IPS-NIHi7 (cell line): ENCODE results near the gene AGRN.
"Not testable (repeated sequence)": the region's sequence is repeated elsewhere in the genome, so short reads cannot be mapped to it uniquely, and the experiment has no call there.

Experiments
- DNase-seq: peaks from one replicate; pipeline ENCODE4 v3.0.0; 2012; ENCODE audit warnings: mixed read lengths; ENCODE audit errors: extremely low spot score

Gene AGRN

DNA sequence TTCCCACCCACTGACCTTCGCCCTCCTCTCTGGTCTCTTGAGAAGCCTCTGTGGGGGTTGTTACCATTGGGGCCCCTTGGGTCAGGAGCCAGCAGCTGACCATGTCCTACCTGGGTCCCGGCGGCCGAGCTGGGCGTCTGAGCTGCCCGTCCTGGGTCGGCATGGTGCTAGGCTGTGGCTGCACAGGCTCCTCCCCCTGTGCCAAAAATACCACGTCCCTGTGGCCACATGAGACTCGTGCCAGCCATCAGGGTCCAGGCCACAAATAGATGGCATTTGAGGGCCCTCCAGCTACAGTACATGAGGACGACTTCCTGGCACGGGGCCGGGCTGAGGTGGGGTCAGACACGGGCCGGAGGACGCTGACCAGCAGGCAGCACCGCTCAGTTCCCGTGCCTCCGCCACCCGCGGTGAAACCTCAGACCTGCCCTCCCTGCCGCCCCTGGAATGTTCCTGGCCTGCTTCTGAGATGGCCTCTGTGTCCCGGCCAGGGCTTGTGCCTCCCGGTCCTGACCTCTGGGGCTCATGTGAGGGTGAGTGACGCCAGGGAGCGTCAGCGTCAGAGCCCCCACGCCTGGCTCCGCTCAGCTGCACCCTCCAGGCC, 37.9 kb upstream of the AGRN start, which contains the start of gene PERM1:
Gene PERM1 (minus strand): TSS at position 139 of the 604 bp plus-strand sequence. CDS start 1,064 bp downstream, outside the sequence.
- no peak for DNase-seq

DNA sequence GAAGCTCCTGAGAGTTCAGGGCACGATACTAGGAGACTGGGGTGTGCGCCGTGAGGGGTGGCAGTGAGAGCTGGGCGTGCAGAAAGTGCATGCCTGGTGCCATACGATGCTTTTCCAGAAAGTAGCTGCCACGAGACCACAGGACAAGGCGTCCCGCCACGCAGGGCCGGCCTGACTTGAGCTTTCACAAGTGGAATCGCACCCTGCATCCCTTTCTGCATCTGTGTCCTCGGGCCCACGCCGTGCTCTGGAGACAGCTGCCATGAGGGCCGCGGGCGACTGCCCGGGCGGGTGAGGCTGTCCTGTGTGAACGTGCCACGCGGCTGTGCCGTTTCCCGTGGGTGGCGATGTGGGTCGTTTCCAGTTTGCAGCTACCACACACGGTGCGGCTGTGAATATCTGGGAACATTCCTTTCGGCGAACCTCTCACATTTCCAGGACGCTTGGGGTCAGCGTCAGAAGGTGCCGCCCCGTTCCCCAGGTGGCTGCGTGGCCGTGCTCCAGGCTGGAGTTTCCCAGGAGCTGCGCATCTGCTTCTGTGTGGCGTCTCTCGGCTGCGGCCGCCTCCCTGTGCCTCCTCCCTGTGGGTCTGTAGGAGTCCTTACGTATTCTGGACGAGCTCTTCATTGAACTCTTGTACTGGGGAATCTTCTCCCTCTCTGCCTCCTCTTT, 37.0 kb upstream of the AGRN start:
- DNase-seq, result no peak

DNA sequence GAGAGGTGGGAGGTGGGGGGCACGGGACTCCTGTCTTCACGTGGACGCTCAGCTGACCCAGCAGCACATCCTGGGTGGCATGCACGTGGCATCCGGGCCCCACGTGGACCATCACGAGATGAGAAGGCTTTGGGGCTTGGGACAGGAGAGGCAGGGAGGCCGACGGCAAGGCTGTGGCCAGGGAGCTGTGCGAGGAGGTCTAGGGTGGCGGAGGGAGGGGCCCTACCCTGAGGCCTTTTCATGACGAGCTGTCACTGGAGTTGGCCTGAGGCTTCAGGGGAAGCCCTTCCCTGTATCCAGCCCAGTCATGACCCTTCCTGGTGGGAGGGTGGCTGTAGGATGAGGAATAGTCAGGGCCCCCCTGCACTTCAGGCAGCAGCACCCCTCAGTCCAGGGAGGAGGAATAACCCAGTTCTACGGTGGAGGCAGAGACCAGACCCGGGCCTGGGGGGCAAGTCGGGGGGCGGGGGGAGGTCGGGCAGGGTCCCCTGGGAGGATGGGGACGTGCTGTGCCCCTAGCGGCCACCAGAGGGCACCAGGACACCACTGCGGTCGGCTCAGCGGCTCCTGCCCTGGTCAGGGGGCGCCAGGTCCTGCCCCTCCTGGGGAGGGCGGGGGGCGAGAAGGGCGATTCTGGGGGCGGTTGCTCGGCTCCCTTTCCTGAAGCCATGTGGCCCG, 36.0 kb upstream of the AGRN start:
- peak; percentile 91 for DNase-seq

DNA sequence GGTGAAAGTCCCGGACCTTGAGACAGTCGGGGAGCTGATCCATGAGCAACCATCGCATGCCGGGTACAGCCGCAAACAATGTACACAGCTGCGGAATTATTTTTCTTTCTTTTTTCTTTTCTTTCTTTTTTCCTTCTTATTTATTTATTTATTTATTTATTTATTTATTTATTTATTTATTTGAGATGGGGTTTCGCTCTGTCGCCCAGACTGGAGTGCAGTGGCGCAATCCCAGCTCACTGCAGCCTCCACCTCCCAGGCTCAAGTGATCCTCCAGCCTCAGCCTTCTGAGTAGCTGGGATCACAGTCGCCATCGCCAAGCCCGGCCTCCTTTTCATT, 35.5 kb upstream of the AGRN start:
- no peak for DNase-seq

DNA sequence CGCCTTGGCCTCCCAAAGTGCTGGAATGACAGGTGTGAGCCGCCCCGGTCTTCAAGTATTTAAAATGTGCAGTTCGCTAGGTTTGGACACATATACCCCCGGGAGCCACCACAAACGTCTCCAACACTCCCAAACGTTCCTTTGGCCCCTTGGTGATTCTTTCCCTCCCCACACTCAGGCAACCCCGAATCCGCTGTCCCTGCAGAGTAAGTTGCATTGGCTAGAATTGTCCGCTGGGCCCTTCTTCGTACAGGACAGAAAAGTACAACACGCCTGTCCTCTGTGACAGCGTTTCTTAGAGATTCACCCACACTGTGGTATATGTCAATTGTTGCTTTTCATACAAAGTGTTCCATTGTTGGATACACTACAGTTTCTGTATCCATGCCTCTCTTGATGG, 34.8 kb upstream of the AGRN start:
- DNase-seq, result no peak

DNA sequence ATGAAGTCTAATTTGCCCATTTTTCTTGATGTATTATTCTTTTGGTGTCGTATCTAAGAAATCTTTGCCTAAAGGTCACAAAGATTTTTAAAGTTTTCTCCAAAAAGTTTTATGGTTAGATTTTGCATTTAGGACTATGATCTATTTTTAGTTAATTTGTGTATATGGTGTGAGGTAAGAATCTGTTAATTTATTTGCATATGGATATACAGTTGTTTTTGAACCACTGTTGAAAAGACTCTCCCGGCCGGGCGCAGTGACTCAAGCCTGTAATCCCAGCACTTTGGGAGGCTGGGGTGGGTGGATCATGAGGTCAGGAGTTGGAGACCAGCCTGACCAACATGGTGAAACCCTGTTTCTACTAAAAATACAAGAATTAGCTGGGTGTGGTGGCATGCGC, 31.9 kb upstream of the AGRN start:
- DNase-seq, result not testable (repeated sequence)

DNA sequence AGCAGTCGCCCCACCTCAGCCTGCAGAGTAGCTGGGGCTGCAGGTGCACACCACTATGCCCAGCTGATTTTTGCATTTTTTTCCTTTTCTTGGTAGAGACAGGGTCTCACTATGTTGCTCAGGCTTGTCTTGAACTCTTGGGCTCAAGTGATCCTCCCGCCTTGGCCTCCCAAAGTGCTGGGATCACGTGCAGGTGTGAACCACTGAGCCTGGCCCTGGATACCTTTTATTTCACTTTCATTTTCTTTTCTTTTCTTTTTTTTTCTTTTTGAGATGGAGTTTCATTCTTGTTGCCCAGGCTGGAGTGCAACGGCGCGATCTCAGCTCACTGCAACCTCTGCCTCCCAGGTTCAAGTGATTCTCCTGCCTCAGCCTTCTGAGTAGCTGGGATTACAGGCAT, 28.6 kb upstream of the AGRN start:
- DNase-seq, result not testable (repeated sequence)

DNA sequence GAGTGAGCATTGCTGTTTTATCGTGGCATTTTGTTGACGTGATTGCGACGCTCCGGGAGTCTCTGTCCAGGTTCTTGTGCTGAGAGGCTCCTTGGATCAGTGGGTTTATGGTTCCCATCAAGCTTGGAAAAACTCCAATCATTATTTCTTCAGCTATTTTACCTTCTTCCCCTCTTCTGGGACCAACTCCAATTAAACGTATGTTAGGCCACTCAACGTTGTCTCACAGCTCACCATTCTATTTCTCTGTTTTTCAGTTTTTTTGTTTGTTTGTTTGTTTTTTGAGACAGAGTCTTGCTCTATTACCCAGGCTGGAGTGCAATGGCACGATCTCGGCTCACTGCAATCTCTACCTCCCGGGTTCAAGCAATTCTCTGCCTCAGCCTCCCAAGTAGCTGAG, 28.0 kb upstream of the AGRN start:
- DNase-seq, result no peak

DNA sequence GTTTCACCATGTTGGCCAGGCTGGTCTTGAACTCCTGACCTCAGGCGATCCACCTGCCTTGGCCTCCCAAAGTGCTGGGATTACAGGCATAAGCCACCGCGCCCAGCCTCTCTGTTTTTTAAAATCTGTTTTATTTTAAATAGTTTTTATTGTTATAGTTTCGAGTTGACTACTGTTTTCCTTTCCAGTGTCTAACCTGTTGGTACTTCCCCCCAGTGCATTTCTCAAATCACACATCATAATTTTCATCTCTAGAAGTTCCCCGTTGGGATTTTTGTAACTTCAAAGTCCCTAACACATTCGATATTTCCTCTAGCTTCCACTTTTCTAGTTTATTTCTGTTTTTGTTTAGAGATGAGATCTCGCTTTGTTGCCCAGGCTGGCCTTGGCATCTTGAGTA, 27.6 kb upstream of the AGRN start:
- DNase-seq, result no peak

DNA sequence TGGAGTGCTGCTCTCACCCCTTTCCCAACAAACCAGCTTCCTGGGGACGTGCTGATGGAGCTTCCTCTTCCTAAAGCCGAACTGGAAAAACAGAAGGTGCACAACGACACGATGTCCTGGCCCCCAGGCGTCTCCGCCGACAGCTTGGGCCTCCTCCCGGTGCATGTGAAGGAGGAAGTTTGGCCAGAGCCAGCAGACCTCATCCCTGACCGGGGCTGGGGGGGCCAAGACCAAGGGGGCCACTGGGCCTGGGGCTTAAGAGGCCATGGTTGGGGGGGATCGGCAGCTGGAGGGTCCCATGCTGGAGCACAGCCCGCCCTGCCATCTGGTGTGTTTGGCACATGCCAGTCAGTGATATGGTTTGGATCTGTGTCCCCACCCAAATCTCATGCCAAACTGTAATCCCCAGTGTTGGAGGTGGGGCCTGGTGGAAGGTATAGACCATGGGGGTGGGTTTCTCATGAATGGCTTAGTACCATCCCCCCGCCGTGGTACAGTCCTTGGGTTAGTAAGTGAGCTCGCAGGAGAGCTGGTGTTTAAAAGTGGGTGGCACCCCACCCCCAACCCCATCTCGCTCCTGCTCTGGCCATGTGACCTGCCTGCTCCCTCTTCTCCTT, 26.4 kb upstream of the AGRN start:
- DNase-seq, result no peak

DNA sequence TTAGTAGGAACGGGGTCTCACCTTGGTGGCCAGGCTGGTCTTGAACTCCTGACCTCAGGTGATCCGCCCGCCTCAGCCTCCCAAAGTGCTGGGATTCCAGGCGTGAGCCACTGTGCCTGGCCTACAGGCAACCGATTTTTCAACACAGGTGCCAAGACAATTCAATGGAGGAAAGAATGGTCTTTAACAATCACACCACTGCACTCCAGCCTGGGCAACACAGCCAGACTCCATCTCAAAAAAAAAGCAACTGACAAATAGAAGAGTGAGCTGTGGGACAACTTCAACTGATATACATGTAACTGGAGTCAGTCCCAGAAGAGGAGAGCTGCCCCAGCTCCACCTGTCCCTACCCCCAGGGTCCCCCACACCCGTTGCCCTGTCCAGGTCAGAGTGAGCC, 25.4 kb upstream of the AGRN start:
- DNase-seq, result not testable (repeated sequence)

DNA sequence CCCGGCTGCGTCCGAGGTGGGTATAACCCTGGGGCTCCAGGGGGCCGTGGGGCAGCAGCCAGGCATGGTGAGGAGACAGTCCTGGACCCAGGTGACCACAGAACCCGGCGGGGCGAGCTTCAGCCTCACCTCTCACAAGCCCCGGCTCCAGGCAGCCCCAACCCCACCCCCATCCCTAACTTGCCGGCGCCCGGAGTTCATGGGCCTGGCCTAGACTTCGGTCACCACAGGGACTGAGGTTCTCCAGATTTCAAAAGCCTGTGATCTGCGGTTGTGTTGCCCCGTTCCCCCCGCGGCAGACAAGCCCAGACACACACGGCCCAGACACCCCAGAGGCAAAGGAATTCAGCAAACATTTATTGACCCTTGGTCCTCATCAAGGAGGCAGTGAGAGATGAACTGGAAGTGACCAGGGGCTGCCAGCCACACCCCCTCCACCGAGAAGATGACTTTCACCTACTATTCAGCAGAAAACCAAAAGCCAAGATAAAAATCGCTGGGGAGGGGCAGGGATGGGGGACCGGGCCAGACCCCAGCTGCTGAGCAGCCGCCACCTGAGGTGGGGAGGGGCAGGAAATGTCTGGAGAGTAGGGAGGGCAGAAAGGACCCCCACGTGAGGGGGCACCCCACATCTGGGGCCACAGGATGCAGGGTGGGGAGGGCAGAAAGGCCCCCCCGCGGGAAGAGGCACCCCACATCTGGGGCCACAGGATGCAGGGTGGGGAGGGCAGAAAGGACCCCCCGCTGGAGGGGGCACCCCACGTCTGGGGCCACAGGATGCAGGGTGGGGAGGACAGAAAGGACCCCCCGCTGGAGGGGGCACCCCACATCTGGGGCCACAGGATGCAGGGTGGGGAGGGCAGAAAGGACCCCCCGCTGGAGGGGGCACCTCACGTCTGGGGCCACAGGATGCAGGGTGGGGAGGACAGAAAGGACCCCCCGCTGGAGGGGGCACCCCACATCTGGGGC, 24.0 kb upstream of the AGRN start:
- no peak for DNase-seq

DNA sequence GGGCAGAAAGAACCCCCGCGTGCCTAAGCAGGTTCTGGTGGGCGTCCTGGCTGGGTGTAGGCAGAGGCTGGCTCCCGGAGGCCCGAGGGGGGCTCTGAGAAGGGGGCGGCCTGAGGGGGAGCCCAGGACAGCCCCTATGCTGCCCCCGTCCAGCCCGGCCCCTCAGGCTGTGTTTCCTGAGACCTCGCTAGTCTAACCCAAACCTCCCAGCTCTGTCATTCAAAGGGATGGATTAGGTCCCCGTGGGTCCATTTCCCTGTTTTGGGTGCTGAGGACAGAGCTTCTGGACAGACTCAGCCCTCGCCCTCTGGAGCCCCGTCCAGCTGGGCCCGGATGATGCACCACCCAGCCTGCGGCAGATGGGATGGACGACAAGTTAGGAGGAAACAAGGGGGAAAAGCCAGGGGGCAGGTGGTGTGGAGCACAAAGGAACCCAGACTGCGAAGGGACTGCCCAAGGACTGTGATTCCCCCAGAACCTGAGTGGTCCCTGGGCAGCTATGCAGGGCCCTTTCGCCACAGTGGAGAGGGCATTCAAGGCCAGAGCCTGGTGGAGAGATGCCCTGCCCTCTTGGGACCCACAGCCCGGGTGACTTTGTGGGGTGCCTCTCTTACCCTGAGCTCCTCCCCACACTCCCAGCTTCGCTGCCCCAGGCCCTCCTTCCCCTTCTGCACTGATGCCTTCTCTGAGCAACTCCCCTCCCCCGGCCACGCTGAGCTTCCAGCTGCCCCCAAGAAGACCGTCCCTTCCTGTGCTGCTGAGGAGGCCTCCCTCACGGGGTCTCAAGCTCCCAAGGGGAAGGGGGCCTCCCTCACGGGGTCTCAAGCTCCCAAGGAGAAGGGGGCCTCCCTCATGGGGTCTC, 22.8 kb upstream of the AGRN start:
- DNase-seq, result no peak

DNA sequence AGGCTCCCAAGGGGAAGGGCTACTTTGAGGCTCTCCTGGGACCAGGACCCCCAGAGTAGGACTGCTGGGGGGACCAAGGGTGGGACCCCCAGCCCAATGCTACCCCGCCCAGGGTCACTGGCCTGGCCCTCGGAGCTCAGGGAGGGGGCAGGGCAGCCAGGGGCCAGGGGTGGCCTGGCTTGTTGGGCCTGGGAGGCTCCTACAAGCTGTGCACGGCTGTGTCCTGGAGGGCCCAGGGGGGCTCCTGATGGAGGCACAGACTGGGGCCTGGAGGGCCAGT, 22.3 kb upstream of the AGRN start:
- no peak for DNase-seq

DNA sequence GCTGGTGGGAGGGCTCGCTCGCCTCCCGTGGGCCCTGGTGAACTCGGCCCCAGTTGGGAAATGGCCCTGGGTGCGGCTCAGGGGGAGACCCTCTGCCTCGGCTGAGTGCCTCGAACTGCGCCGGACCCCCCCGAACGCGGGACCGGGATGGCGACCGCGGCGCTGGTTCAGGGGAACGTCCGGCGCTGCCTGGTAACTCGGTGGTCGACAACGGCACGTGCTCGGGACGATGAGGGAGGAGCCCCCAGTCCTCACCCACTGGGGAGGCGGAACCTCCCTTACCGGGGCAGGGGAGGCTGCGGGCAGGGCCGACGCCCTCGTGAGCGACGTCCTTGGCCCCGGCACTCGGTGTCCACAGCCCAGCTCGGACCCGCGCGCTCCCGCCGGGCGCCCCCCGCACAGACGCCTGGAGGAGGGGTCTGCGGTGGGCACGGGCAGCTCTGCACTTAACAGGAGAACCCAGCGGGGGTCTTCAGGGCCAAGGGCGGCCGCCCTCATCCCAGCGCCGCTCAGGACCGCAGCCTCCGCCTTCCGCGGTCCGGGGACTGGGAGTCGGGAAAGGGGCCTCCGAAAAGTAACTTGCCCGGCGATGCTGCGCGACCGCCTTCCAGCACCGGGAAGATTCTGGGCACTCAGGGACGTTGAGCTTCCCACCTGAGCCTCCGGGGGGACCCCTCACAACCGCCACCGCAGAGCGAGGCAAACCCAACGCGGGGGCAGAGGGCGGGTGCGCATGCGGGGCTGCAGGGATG, 21.8 kb upstream of the AGRN start:
- no peak for DNase-seq

DNA sequence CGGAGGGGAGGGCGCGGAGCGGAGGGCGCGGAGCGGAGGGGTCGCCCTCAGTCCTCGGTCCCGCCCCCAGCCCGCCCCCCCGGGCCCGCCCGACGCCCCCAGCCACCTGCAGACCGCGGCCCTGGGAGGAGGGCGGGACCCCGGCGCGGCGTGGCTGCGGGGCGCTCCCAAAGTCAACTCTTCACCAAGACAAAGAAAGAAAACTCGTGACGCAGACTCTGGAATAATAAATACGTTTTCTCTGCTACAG, 21.2 kb upstream of the AGRN start:
- no peak for DNase-seq

DNA sequence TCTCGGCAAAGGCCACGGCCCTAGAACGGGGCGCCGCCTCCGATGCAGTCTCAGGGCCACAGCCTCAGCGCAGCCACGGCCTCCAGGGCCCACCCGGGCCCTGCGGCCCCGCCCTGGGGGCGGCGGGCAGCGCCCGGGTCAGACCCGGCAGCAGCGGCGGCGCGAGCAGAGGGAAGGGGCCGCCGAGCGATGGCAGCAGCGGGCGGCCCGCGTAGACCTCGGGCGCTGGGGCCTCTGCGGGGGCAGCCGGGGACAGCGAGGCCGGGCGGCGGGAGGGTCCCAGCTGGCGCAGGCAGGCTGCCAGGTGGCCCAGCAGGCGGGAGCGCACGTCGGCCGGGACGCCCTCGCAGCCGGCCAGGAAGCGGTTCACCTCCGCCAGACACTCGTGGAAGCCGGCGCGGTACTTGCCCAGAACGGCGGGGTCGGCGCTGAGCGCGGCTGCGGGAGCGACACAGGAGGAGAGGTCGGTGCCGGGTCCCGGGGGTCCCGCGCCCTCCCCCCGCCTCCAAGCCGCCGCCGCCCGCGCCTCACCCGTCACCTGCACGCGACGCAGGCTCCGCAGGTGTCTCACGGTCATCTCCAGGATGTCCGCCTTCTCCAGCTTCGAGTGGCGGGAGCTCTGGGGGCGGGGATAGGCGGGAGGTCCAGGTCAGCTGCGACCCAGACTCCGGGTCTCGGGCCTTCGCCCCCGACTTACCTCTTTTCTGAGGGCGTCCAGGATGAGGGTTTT, 20.8 kb upstream of the AGRN start:
- DNase-seq, result no peak

DNA sequence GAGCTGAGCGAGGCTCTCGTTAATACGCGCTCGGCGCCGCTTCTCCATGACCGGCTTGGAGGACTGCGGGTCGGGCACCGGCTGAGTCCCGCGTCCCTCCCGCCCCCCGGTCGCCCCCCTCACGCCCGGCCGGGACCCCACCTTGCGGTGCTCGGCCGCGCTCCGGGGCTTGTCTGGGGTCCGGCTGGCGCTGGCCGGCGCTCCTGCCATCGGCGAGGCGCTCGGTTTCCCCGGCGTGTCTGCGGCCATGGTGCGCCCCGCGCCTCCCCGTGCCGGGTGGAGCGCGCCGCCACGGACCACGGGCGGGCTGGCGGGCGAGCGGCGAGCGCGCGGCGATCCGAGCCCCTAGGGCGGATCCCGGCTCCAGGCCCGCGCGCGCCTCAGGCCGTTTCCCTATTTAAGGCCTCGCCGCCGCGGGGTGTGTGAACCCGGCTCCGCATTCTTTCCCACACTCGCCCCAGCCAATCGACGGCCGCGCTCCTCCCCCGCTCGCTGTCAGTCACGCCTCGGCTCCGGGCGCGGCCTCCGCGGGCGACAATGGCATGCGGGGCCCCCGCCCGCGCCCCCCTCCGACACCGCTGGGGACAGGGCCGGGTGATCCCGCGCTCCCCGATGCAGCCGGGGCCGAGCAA, 20.1 kb upstream of the AGRN start, which contains the start of gene HES4:
Gene HES4 (minus strand): TSS at position 373 of the 632 bp plus-strand sequence. CDS start 124 bp downstream, at position 249.
- peak; percentile 81 for DNase-seq

DNA sequence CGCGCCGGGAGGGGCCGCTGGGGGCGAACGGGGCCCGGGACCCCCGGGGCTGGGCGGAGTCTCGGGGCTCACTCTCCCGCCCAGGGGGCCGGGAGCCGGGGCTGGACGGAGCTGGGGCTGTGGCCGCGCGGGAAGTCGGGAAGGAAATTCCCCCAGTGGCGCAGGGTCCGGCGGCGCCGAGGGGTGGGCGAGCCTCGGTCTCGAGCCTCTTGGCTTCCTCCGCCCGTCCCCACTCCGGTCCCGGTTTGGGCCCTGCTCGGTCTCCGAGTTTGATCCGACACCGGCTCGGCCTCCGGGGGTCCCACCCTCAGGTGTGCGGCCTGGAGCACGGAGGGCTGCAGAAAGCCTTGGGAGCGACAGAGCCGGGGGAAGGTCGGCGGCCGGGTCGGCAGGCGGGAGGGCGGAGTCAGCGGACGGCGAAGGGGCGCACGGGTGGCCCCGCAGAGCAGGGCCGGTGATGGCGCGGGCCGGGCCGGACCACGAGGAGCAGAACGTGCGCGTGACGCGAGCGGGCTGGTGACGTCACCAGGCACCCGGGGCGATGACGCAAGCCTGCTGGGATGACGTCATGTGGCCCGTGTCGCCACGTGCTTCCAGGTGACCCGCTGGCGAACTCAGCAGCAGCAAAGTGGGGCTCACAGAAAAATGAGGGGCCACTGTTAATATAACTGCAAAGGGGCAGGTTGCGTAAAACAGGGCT, 19.4 kb upstream of the AGRN start:
- DNase-seq, result no peak
